Choroid plexus epithelial cell (primary cell): ENCODE measurements around the gene GRB10.
A peak's percentile ranks its signal among the peaks of the same experiment; 100 is the strongest.

ENCODE experiments used
- DNase-seq: peaks from one replicate; pipeline ENCODE4 v3.0.0-alpha.2; 2010; ENCODE audit warnings: low read depth
- H3K4me3 ChIP-seq: 2 replicates; pipeline ENCODE4 v1.5.1; 2011; ENCODE audit warnings: low read depth, mild to moderate bottlenecking, control low read depth, low read length, moderate library complexity
- CTCF ChIP-seq: conservative IDR thresholded peaks from 2 replicates; pipeline ENCODE4 v1.5.1; 2011; ENCODE audit warnings: low read depth, mild to moderate bottlenecking, control low read depth, inconsistent platforms, low read length, moderate library complexity

Gene GRB10

DNA sequence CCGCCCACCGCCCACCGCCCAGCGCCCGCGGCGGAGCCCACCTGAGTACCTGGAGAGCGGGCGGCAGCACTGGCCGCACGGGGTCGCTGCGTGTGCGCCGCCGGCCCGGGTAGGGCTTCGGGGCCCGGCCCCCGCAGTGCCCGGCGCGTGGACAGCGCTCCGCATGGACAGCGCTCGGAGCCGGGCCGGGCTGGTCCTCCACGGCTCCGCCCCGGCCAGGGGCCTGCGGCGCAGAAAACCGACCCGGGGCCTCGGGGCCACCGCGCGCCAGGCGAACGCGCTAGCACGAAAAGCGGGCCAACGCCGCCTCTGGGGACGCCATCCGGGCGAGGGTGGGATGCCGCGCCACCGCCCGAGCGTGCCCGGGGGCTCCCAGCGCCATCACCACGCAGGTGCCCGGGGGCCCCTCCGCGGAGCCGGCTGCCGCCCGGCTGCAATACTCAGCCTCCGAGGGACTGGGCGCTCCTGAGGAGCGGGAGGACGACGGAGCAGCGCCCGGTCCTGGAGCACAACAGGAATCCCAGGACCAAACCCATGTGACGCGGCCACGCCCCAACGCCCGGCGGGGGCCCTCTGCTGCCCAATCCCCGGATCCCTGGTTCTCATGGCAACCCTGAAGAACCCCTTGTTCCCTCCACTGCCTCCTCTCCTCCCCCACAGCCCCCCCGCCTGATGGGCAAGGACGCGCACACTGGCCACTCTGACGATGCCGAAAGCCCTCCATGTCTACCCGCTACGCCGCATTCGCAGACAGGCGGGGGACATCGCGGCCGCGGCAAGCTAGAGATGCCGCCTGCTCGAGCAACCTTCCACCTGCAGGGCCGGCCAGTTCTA is at the start of gene GRB10:
TSS of gene GRB10 (minus strand) at position 522 of the 834 bp plus-strand sequence. CDS start 50,574 bp downstream, outside the sequence.
- peak; percentile 39 for DNase-seq
- H3K4me3 ChIP-seq, result peak within 1 kb of the TSS; percentile 54
- peak; percentile 18 for TF ChIP-seq CTCF

DNA sequence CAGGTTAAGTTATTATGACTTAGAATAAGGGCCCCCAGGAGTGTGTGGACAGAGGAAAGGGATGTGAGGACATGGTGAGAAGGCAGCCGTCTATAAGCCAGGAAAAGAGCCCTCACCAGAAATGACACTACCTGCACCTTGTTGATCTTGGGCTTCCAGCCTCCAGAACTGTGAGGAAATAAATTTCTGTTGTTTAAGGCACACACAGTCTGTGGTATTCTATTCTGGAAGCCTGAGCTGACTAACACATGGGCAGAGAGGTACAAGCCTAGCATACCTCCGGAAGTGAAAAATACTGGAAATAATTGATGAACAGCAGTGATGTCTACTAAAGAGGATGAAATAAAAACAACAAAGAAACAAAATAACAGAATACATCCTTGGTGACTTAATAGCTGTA is 46.1 kb upstream of the GRB10 start:
- TF ChIP-seq CTCF, result no peak
- H3K4me3 ChIP-seq, result no peak overlapping the region
- DNase-seq, result no peak

DNA sequence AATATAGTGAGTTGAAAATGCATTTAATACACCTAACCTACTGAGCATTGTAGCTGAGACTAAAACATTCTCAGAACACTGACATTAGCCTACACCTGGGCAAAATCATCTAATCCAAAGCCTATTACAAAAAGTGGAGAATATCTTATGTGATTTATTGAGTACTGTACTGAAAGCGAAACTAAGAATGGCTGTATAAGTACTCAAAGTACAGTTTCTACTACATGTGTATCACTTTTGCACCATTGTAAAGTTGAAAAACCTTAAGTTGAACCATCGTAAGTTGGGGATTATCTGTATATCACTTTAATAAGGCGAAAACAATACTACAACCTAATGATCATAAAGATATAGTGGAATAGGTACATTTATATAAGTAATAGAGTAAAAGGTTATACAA is 45.4 kb upstream of the GRB10 start:
- no peak for TF ChIP-seq CTCF
- DNase-seq, result no peak
- H3K4me3 ChIP-seq, result no peak overlapping the region

GRCh38 chr7:50827281-50827680 is 44.6 kb upstream of the GRB10 start:
- H3K4me3 ChIP-seq, result no peak overlapping the region
- DNase-seq, result no peak
- TF ChIP-seq CTCF, result no peak

DNA sequence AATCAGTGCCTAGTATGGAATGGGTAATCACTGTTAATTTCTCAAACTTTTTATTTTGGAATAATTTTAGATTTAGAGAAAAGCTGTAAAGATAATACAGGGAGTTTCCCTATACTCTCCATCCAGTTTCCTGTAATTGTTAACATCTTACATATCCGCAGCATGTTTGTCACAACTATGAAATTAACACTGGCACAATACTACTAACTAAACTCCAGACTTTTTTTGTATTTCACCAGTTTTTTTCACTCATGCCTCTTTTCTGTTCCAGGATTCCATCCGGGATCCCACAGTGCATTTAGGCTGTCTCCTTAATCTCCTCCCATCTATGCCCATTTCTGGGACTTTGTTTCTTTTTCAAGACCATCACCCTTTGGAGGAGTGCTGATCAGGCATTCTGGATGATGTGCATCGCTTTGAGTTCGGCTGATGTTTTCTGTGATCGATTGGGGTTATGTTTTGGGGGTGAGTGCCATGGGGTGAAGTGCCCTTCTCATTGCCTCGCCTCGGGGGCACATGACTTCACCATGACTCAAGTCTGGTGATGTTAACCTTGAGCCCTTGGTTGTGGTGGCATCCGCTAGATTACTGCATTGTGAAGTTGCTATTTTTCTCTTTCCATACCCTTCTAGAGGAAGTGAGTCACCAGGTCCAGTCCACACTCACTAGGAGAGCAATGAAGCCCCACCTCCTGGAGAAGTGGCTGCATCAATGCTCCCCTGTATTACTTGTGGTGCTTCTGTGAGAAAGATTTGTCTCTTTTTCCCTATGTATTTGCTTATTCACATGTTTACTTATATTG is 43.9 kb upstream of the GRB10 start:
- DNase-seq, result peak; percentile 84
- H3K4me3 ChIP-seq, result peak overlapping the region; percentile 21
- TF ChIP-seq CTCF, result peak; percentile 42

- no peak overlapping the region for H3K4me3 ChIP-seq
- no peak for DNase-seq
- no peak for TF ChIP-seq CTCF
Measured at GRCh38 chr7:50825465-50825864, 42.8 kb upstream of the GRB10 start.

DNA sequence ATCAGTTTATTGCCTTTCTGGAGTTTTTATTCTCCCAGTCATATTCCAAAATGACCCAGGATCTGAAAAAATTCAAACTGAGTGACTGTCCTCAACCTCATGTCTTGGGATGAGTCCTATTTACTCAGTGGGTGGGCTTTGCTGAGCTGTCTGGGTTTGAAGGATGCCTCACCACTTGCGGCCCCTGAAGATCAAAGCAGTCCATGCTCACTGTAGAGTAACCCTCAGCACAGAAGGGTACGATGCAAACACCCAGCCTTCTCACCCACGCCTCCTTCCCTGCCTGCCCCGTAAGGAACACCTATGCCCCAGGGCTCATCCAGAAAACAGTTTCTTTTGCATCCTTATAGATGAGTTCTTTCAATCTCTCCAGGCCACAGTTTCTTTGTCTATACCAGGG is 42.2 kb upstream of the GRB10 start:
- no peak for TF ChIP-seq CTCF
- DNase-seq, result no peak
- H3K4me3 ChIP-seq, result no peak overlapping the region
